NCI-H748 (cell line): ENCODE measurements around the gene SREBF1.
"Not testable (repeated sequence)": the region's sequence is repeated elsewhere in the genome, so short reads cannot be mapped to it uniquely, and the experiment has no call there.

ENCODE experiments used
- DNase-seq: peaks from one replicate; lab custom pipeline; 2025; ENCODE audit not compliant: unreplicated experiment; lab: John Stamatoyannopoulos, UW

SREBF1 gene

DNA sequence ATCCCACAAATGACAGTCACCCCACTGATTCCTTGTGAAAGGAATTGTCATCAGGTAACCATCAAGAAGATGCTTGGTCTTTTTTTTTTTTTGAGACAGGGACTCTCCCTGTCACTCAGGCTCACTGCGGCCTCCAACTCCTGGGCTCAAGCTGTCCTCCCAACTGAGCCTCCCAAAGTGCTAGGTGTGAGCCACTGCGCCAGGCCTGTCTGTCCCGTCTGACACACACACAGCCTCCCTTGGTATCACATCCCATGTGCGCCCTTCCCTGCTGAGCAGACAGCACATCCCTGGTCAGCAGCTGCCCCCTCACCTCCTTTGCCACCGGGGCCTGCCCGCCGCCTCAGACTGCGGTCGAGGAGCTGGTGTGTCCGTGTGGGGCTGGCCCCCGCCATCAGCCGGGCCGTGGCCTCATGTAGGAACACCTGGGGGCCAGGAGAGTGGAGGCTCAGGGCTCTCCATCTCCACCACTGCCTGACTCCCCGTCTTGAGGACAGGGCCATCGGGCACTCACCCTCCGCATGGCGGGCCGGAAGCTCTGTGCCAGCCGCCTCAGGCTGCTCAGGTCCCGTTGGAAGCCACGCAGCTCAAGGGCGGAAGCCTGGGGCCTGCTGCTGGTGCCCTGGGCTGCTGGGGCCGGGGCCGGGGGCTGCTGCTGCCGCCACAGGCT, 23.6 kb downstream of the SREBF1 start:
- DNase-seq: no peak

DNA sequence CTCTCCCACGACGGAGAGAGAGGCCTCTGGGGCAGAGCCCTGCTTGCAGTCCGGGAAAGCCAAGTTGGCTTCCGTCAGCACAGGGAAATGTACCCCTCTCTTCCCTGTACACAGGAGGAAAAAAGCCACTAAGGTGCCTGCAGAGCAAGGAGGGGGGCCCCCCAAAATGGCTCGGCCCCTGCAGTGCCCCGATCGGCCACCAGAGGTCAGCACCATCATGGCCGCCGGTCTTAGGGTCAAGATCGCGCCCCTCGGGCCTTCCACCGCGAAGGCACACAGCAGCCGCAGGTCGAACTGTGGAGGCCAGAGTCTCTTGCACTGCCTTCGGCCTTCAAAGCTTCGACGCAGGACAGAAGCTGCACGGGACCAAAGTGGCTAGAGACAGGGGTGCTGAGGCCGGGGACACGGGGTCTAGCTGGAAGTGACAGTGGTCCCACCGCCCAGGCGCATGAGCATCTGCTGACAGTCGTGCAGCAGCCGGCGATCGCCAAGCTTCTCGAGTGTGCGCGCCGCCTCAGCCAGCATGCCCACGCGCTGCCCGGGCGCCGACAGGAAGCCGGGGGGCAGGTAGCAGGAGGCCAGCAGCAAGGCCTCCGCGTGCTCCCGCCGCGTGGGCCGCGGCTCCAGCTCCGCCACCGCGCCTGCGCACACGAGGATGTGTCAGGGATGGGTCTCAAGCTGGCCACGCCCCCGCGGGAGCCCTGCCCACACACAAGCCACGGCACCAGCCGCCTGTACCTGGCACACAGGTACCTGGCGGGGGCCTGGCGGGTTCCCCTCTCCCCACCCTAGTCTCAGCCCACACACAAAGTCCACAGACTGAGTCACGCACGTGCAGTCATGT, 24.4 kb downstream of the SREBF1 start:
- peak; percentile 56 for DNase-seq

DNA sequence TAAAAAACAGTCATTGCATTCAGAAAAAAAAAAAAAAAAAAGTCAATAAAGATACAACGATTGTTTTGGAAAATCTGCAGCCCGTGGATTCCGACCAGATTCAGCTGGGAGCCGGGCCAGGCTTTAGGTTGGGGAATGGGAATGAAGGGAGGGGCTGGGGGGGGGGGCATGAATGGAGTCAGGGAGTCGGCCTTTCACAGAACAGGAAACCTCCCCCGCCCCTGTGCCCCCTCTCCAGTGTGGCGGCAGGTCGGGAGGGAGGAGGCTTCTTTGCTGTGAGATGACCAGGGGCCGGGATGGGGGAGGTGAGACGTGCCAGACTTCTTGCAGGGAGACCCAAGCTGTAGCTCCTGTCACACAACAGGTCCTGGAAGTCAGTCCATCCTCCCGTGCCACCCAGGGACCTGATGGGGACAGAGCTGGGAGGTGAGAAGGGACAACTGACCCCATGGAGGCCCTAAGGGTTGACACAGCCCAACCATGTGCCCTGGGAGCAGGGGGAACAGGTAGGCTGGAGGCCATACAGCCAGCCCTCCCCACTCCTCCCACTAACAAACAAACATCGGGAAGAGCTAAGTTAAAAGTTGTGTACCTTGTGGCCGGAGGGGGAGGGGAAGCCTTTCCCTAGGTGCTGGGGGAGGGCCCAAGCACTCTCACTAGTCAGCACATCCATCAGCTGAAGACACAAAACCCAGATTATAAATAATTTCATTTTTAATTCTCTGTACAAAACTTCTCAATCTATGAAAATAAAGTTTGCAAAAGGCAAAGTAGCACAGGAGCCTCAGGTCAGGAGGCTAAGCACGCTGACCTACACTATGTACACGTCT, 25.2 kb downstream of the SREBF1 start:
- DNase-seq: no peak

DNA sequence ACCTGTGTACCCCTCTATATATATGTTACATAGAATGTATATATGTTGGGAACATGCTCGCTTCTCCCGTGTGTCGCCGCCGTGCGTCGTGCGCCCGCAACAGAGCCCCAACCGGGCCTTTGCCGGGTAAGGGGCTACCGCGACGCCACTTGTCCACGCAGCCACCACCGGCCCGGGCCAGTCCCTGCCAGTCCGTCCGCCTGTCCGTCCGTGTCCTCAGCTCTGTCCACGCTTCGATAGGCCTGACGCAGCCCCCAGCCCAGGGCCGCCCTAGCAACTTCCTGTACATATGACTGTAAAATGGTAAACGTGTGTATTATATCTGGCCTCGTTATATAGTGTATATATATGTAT, 25.9 kb downstream of the SREBF1 start:
- no peak for DNase-seq

DNA sequence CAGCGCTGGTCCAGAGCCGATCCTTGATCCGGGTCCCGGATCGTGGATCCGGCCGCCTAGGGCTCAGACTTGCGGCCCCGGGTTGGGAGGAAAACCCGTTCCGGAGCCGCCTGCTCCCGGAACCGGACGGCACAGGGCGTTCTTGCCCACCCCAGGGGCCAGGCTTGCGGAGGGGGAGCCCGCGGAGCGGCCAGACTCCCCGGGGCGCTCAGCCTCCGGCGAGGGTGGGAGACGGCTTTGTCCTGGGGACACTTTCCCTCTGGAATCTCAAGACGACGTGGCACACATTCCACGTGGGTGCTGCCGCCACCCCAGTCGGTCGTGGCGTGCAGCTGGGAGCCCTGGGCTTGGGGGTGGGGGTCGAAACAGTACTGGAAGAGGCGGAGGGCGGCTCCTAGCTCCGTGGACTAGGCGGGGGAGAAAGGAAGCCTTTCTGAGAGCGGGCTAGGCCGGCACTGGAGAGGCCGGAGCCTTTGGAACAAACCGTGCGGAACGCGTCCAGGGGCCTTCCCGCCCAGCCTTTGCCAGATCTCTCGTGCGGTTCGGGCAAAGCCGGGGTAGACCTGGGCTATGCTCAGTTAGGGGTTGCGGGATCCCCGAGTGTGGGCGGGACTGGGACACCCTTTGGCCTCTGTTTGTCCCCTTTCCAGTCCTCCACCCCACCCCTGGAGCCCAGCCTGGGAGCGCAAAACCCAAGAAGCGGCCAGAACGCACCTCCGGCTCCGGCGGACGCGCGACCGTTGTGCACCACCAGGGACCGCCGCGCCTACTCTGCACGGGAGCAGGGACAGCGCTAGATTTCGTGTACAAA, 26.5 kb downstream of the SREBF1 start:
- no peak for DNase-seq

DNA sequence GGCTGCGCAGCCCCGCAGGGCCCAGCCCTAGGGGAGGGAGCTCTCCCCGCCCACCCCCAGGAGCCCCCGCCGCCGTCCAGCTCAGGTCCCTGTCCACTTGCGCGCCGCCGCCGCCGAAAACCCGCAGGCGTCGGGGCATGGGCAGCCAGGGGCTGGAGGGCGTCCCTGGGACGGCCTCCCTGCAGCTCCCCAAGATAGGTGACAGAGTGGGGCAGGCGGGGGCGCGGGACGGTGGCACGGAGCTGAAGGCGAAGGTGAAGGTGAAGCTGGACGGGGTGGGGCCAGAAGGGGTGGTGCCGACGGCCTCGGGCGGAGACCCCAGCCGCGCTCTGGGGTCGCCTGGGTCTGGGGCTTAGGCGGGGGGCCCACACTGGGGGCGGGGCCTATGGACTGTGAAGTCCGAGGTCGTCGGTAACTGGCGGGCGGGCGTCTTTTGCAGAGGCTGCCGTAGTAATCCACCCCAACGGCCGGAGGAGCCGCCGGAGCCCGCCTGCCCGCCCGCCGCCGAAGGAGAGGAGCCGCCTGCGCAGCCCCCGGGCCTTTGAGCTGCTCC, 27.2 kb downstream of the SREBF1 start:
- DNase-seq: no peak

DNA sequence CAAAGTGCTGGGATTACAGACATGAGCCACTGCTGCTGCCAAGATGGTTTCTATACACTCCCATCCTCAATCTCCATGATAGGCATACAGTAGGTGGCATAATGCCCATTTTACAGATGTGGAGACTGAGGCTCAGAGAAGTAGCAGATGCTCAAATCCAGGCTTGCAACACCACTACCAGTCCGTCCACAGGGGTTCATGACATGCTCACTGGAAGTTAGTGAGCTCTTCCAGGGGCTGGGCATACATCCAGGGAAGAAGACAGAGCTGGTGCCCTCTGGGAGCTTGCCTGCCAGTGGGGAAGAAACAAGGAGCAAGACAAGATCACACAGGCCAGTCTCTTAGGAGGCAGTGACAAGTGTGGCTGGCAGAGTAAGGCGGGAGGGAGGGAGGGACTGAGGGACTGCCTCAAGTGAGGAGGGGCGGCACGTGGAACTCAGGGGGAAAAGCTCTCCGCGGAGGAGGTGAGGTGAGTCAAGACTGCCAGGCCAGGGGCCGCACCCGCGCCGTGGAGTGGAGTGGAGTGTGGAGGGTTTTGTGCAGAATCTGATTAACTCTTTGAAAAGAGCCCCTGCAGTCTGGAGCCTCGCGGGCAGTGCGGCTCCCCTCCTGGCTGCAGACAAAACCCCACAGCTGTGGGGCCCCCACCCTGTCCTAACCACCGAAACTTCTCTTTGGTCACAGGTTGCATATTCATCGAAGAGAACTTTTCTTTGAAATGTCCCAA, 27.9 kb downstream of the SREBF1 start:
- DNase-seq: no peak

DNA sequence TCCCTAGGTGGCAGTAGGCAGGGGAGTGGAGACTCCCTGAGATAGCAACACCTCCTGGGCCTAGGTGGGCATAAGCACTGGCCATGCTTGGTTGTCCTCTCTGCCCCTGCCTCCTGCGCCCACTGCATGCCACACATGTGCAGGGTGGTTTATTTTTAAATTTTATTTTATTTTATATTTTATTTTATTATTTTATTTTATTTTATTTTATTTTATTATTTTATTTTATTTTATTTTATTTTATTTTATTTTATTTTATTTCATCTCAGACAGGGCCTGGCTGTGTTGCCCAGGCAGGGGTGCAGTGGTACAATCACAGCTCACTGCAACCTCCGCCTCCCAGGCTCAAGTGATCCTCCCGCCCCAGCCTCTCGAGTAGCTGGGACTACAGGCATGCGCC, 28.6 kb downstream of the SREBF1 start:
- DNase-seq: not testable (repeated sequence)

DNA sequence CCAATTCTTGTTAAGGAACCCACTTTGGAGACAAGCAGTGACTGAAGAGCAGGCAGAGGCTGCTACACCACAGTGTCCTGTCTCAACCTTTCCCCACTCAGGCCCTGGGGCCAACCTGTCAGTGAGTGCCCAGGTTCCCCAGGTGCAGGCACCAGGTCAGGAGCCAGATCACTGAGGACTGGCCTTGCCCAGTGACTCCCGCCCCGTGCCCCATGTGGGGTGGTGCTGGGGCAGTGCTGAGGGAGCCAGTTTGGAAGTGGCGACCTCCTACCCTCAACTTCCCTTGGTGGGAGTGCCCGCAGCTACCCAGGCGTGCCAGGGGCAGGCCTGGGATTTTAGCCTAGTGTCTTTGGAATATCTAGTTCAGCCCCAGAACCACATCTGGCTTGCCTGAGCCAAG, 29.3 kb downstream of the SREBF1 start:
- DNase-seq: no peak

DNA sequence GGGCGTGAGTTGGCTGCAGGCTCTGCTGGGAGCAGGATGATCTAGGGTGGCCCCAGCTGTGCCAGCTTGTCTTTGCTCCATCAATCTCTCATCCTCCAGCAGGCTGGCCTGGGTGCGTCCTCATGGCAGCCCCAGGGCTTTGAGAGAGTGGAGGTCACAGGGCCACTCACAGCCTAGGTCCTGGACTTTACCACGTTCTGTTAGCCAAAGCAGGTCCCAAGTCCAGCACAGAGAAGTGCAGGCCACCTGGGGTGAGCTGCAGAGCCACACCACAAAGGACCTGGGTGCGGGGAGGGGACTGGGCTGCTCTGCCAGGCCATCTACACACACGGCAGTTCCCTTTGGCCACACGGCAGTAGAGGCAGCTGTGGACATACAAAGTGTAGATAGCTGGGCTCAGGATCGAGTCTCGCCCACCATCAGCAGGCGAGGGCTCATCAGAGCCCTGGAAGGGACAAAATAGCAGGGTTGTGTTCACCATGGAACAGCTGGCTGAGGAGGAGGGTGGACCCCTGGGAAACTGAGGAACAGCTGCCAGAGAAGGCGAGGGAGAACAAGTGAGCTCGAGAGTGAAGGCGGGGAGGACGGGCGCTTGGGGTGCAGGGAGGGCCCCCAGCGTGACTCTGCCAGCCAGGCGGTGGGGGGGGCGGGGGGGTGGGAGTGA, 30.0 kb downstream of the SREBF1 start:
- DNase-seq: no peak

DNA sequence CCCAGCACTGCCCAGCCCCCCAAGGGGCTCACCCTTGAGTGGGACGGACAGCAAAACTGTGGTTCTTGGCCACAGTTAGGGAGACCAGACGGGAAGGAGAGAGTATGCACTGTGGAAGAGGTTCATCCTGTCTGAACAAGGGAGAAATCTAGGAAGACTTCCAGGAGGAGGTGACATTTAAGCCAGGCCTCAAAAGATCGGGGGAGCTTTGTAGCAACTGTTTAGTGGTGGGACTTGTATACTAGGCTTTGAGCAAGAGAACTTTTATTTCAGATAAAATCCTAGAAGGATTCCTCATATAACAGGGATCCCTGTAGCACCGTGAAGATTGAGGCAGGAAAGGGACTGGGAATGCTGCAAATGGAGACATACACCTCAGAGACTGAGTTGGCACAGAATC, 30.8 kb downstream of the SREBF1 start:
- no peak for DNase-seq

DNA sequence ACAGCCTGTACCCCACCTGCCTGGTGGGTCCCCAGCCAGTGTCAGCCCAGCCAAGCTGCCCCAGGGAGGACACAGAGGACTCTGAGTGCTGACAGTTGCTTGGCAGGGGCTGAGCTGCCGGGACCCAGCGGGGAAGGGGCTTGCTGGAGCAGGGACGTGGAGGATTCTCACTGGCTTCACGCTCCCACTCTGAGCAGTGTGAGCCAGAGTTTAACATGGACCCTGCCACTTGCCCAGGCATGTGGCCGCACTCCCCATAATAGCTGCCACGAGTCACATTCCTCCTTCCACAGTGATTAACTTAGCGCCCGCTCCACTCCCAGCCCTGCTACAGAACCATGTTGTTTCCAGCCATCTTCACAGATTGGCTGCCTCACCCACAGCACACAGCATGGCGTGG, 31.2 kb downstream of the SREBF1 start:
- no peak for DNase-seq

DNA sequence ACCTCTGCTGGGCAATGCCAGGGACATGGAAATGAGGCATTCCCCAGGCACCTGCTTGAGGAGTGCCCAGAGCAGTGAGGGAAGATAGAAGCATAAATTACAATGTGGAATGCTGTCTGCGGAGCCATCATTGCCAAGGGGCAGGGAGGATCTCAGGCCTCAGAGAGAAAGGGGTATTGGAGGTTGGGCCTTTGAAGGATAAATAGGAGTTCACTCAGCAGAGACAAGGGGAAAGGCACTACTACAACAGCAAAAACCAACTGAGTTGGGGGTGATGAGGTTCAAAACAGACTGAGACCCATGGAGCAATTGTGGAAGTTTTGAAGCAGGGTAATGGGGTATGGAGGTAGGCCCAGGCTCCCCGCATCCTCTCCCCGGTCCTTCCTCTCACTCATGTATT, 32.8 kb downstream of the SREBF1 start:
- DNase-seq: no peak

DNA sequence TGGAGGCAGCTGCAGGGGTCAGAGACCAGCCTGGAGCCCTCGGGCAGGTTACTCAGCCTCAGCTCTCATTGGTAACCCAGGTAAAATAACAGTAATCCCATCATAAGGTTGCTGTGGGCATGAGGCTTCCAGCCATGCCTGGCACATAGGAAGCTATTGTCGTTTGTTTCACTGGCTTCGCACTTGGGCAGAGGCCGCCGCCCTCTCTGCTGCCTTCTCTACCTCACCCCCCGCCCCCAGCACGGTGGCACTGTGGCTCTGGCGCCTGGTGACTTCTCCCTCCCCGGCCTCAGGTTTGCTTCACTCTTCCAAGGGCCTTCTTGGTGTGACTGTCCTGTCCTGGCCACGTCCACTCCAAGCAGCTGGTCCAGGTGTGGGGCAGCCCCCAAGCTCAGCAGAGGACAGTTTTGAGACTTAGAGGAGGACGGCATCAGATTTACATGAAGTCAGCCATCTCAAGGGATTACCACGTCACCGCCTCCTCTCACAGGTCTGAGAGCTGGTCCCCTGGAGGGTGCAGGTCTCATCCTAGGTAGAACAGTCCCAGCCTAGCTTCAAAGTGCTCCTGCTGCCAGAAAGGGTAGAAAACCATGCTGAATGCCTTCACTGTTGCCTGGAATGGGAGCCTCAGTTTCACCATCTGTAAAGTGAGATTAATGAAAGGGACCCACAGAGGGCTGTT, 34.8 kb downstream of the SREBF1 start:
- no peak for DNase-seq

DNA sequence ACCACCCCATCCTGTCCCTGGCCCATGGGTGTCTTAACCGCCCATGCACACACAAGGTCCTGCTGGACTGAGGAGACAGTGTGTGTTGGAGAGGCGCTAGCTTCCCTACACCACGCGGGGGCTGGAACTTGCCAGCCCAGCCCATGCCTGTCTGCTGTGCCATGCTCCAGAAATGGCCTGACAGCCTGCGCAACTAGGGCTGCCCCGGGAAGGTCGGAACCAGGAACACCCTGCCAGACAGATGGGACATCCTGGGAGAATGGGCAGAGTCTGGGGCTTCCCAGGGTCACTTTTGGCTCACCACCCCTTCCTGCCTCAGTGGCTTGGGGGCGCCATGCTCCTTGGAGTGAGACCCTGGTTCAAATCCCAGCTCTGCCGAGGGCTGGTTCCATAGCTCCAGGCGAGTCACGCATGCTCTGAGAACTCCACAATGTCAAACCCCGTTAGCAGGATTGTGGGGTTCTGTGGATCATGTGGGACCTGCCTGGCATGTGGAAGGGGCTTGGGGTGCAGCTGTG, 36.2 kb downstream of the SREBF1 start:
- DNase-seq: no peak

DNA sequence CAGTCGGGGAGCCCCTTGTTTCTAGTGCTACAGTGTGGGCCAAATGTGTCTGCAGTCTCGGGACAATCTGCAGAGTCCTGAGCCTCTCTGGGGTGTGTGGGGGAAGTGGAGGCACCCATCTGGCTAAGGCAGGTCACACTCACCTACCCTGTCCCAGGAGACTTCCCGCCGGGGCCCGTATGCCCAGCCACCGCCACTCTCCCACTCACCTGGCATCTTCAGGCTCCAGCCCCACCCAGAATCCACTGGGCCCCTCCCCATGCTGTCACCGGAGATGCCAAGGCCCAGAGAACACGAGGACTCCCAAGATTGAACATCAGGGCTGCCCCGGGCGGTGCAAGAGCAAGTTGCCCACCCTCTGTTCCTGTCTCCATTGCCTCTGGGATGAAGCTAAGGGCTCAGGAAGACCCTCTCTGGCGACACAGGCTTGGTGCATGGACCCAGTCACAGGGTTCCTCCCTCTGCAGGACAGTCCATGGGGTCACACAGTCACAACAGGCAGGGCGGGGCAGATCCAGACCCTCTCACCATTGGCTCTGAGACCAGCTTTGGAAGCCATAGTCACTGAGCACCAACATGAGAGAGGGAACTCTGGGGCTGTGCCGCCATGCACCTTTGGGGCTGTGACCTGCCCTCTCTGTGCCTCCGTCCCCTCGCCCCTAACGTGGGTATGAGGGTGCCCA, 38.1 kb downstream of the SREBF1 start:
- no peak for DNase-seq

DNA sequence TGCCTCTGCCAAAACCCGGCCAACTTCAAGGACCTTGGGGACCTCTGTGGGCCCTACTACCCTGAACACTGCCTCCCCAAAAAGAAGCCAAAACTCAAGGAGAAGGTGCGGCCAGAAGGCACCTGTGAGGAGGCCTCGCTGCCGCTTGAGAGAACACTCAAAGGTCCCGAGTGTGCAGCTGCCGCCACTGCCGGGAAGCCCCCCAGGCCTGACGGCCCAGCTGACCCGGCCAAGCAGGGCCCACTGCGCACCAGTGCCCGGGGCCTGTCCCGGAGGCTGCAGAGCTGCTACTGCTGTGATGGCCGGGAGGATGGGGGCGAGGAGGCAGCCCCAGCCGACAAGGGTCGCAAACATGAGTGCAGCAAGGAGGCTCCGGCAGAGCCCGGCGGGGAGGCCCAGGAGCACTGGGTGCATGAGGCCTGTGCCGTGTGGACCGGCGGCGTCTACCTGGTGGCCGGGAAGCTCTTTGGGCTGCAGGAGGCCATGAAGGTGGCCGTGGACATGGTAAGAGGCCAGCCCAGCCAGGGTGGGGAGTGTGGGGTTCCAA, 38.7 kb downstream of the SREBF1 start:
- no peak for DNase-seq
